GM12801 (cell line): ENCODE results near the gene SLC9A9.

Experiments
- TF ChIP-seq, protein P1 (sequence below): IDR thresholded peaks from one replicate; pipeline ENCODE4 v1.5.1; 2011; ENCODE audit warnings: control low read depth; ENCODE audit not compliant: insufficient read length; ENCODE audit errors: extremely low read depth

The SLC9A9 gene

GRCh38 chr3:143786219-143787191, 61.8 kb downstream of the SLC9A9 start:
- TF ChIP-seq, protein P1, sequence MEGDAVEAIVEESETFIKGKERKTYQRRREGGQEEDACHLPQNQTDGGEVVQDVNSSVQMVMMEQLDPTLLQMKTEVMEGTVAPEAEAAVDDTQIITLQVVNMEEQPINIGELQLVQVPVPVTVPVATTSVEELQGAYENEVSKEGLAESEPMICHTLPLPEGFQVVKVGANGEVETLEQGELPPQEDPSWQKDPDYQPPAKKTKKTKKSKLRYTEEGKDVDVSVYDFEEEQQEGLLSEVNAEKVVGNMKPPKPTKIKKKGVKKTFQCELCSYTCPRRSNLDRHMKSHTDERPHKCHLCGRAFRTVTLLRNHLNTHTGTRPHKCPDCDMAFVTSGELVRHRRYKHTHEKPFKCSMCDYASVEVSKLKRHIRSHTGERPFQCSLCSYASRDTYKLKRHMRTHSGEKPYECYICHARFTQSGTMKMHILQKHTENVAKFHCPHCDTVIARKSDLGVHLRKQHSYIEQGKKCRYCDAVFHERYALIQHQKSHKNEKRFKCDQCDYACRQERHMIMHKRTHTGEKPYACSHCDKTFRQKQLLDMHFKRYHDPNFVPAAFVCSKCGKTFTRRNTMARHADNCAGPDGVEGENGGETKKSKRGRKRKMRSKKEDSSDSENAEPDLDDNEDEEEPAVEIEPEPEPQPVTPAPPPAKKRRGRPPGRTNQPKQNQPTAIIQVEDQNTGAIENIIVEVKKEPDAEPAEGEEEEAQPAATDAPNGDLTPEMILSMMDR, result no peak

DNA sequence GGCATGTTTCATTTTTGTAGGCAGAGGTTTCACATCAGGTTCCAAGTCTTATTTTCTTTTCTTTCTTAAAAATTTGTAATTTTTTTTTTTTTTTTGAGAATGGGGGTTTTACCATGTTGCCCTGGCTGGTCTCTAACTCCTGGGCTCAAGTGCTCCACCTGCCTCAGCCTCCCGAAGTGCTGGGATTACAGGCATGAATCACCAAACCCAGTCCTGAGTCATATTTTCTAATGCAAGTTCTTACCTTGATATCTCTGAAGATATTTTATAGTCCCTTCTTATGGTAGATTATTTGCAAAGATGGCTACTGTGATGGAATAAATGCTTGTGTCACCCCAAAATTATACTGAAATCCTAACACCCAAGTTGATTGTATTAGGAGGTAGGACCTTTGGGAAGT, 63.8 kb downstream of the SLC9A9 start:
- TF ChIP-seq, protein P1, result no peak

GRCh38 chr3:143783851-143784370, 64.4 kb downstream of the SLC9A9 start:
- TF ChIP-seq, protein P1, result no peak

DNA sequence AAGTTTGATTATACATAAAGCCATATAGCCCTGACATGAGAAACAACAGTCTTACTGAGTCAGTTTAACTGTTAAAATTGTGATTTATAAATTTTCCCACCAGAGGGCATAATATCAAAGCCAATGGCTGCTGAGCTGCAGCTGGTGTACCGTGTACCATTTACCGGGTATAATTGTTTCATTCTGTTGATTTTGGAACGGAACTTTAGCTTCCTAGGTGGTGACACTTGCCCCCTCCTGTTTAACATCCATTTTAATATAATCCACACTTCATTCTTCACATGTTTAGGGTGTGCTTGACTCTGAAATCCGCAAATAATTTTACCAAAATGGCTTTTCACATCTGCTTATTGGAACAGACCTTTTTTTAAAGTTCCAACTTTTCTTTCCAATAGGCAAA, 72.8 kb downstream of the SLC9A9 start:
- TF ChIP-seq, protein P1, result no peak

DNA sequence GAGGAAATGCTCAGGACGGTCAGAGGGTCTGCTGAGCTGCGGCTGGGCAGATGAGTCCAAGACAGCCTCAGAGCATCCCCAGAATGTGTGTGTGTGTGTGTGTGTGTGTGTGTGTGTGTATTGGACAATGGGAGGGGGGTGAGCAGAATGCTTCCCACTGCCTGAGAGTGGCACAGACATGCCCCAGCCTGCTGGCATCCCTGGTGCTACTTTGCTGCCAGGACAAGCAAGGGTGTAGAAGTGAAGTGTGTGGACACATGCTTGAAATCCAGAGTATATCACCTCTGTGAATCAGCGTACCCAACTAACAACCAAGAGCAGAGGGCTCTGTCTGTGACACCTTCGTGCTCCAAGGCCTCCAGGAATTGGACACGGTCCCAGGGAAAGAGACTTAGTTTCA, 76.3 kb downstream of the SLC9A9 start:
- TF ChIP-seq, protein P1, result no peak

GRCh38 chr3:143771258-143771657, 77.0 kb downstream of the SLC9A9 start:
- TF ChIP-seq, protein P1, result no peak

GRCh38 chr3:143770391-143770790, 77.9 kb downstream of the SLC9A9 start:
- TF ChIP-seq, protein P1, result no peak
